Measurements from ENCODE around the gene PATZ1.
"Not testable (repeated sequence)": the region's sequence is repeated elsewhere in the genome, so short reads cannot be mapped to it uniquely, and the experiment has no call there.

PATZ1 gene

DNA sequence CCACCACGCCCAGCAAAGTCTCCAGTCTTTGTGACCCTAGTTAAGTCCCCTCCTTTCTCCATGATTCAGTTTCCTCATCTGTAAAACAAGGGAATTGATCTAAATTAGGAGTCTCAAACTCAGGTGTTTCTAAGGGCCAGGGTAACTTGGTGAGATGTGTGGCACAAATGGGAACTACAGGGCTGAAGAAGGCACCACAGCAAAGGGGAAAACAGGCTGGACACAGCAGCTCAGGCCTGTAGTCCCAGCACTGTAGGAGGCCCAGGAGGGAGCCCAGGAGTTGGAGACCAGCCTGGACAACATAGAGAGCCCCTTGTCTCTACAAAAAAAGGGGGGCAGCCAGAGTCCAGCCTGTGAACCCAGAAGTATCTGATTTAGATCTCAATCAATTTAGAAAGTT, 15.6 kb upstream of the PATZ1 start:
- DNase-seq (ENCODE audit: low spot score): no peak

GRCh38 chr22:31360029-31360428, 13.9 kb upstream of the PATZ1 start:
- no peak for TF ChIP-seq CTCF (IDR thresholded peaks at IDR 0.05; ENCODE audit: extremely low read depth, missing control alignments)
- no peak for DNase-seq (ENCODE audit: low spot score)

More for the DNA sequence above, 15.6 kb upstream of the PATZ1 start:
- no peak for TF ChIP-seq CTCF (IDR thresholded peaks at IDR 0.05; ENCODE audit: extremely low read depth, missing control alignments)

DNA sequence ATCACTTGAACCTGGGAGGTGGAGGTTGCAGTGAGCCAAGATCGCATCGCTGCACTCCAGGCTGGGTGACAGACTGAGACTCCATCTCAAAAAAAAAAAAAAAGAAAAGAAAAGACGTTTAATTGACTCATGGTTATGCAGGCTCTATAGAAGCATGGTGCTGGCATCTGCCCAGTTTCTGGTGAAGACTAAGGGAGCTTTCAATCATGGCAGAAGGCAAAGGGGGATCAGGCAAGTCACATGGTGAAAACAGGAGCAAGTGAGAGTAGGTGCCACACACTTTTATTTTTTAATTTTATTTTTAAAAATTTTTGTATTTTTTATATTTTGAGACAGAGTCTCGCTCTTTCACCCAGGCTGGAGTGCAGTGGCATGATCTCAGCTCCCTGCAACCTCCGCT, 8.4 kb upstream of the PATZ1 start:
- TF ChIP-seq CTCF (IDR thresholded peaks at IDR 0.05; ENCODE audit: extremely low read depth, missing control alignments): no peak
- no peak for DNase-seq (ENCODE audit: low spot score)

DNA sequence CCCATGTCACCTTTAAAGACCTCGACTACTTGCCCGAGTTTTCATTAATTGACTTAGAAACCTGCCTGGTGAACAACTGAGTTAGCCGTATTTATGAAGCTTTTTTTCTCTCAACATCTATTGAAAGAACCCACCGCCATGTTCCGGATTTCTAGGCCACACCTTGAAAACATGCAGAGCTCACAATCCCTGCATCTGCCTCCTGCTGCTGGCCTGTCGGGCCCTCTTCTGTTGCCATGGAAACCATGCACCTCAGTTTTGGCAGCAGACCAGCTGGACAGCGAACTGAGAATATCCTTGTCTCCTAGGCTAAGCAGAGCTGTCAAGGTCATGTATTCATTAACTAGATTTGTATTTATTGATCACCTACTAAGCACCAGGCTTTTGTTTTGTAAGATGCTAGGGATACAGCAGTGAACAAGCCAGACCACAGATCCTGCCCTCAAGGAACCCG, 4.3 kb upstream of the PATZ1 start:
- DNase-seq (ENCODE audit: low spot score): no peak
- TF ChIP-seq CTCF (IDR thresholded peaks at IDR 0.05; ENCODE audit: extremely low read depth, missing control alignments): no peak

- no peak for DNase-seq (ENCODE audit: low spot score)
- no peak for TF ChIP-seq CTCF (IDR thresholded peaks at IDR 0.05; ENCODE audit: extremely low read depth, missing control alignments)
These were observed 3.8 kb upstream of the PATZ1 start for GRCh38 chr22:31349960-31350359.

- no peak for TF ChIP-seq CTCF (IDR thresholded peaks at IDR 0.05; ENCODE audit: extremely low read depth, missing control alignments)
- DNase-seq (ENCODE audit: low spot score): no peak
These were observed 2.6 kb upstream of the PATZ1 start for GRCh38 chr22:31348766-31349165.

DNA sequence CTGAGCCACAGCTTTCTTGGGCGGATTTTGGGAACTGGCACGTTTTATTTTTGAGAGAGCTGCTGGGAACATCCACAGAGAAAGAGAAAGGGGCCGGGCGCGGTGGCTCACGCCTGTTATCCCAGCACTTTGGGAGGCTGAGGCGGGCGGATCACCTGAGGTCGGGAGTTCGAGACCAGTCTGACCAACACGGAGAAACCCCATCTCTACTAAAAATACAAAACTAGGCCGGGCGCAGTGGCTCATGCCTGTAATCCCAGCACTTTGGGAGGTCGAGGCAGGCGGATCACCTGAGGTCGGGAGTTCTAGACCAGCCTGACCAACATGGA, 1.8 kb upstream of the PATZ1 start:
- not testable (repeated sequence) for DNase-seq (ENCODE audit: low spot score)

- TF ChIP-seq CTCF (IDR thresholded peaks at IDR 0.05; ENCODE audit: extremely low read depth, missing control alignments): no peak
- peak; percentile 68 for DNase-seq (ENCODE audit: low spot score)
These were observed 1.3 kb upstream of the PATZ1 start for GRCh38 chr22:31347251-31348008.

All from GM20000 (cell line).